A673 (cell line): Measurements from ENCODE around the gene IFNAR1.

Source experiments
- EZH2 ChIP-seq: fragments of 200-600 bp; sonication (generic); IDR thresholded peaks from 2 replicates; pipeline ENCODE4 v1.6.1; 2017; ENCODE audit warnings: borderline replicate concordance, low read depth, mild to moderate bottlenecking, mixed read lengths, antibody characterized with exemption, low read length; ENCODE audit not compliant: poor library complexity, severe bottlenecking
- TF ChIP-seq, protein P1 (sequence below): fragments of 300-800, 200-600 bp; sonication (generic); conservative IDR thresholded peaks from 2 replicates; pipeline ENCODE4 v1.5.1; 2017; ENCODE audit warnings: low read depth, mild to moderate bottlenecking, antibody characterized with exemption, low read length, moderate library complexity, mixed read lengths

DNA sequence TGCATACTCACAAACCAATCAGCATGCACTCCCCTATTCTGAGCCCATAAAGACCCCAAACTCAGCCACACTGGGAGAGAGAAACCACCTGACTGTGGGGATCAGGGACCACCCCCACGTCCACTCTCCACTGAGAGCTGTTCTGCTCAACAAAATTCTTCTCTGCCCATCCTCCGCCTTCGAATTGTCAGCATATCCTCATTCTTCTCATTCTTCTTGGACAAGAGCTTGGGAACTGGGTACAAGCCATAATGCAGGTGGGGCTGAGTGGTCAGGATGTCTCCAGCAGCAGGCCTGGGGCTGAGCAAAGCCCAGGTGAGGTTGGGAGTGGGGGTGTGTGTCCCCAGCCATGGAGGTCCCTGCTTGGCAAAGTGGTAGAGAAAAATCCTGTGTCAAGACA lies 43.8 kb downstream of the IFNAR1 start:
- TF ChIP-seq, protein P1, sequence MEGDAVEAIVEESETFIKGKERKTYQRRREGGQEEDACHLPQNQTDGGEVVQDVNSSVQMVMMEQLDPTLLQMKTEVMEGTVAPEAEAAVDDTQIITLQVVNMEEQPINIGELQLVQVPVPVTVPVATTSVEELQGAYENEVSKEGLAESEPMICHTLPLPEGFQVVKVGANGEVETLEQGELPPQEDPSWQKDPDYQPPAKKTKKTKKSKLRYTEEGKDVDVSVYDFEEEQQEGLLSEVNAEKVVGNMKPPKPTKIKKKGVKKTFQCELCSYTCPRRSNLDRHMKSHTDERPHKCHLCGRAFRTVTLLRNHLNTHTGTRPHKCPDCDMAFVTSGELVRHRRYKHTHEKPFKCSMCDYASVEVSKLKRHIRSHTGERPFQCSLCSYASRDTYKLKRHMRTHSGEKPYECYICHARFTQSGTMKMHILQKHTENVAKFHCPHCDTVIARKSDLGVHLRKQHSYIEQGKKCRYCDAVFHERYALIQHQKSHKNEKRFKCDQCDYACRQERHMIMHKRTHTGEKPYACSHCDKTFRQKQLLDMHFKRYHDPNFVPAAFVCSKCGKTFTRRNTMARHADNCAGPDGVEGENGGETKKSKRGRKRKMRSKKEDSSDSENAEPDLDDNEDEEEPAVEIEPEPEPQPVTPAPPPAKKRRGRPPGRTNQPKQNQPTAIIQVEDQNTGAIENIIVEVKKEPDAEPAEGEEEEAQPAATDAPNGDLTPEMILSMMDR, result no peak
- TF ChIP-seq EZH2, result no peak
